Dermis blood vessel endothelial cell (primary cell): ENCODE results near the gene SIGLEC9. TPM values are rescaled to one million over a fixed set of nuclear protein-coding genes. Genes with fewer than 3 reads are reported as not detected.

Source experiments
- DNase-seq: peaks from one replicate; pipeline ENCODE4 v3.0.0; 2010
- total RNA-seq: library from RNA; depleted of rRNA; stranded (reverse); fragments of >200 nt; gene quantifications from 2 replicates; pipeline ENCODE4 v1.2.3, GENCODE V29; 2014

SIGLEC9 gene
- 0.19 TPM in 1 of 2 replicates, not detected in the other for total RNA-seq

GRCh38 chr19:51124729-51125128 lies at the start of gene SIGLEC9:
TSS of gene SIGLEC9 (plus strand) at chr19:51124906. CDS start at chr19:51124975, 69 bp downstream.
- DNase-seq, result no peak

- DNase-seq, result no peak
Observed at GRCh38 chr19:51075998-51076397, 48.7 kb upstream of the SIGLEC9 start.

DNA sequence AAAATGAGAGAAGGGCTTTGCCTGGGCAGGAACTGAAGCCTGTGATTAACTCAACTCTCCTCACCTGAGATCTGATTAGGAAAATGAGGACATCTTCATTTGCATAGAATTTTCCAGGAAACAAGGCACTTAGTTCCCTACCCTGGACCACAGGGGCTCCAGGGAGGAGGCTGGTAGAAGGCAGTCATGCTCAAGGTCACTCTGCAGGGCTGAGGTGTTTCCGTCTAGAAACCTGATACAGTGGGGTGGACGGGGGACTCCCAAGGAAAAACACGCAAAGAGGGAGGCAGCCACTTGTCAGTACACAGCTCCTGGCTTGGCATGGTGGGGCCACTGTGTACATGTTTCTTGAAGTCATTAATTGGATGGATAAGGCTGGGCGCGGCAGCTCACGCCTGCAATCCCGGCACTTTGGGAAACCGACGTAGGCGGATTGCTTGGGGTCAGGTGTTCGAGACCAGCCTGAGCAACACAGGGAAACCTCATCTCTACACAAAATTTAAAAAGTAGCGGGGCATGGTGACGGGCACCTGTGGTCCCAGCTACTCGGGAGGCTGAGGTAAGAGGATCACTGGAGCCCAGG lies 48.0 kb upstream of the SIGLEC9 start:
- DNase-seq, result no peak

GRCh38 chr19:51078104-51078503 lies 46.6 kb upstream of the SIGLEC9 start:
- DNase-seq, result no peak

DNA sequence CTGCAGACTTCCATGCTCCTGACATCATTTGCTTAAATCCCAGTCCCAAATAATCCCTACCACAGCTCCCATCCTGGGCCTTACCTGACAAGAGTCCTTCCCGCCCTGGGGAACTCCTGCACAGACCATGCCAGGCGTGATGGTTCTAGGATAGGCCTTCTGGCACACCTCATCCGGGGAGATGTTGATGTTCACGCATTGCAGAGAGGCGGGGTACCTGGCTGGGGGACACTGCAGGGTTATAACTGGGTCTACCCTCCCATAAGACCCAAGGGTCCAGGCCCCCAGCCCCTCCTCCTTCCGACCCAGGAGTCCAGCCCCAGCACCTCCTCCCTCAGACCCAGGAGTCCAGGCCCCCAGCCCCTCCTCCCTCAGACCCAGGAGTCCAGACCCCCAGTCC lies 46.0 kb upstream of the SIGLEC9 start:
- DNase-seq, result no peak

GRCh38 chr19:51079481-51080110 lies 45.1 kb upstream of the SIGLEC9 start:
- DNase-seq, result no peak

DNA sequence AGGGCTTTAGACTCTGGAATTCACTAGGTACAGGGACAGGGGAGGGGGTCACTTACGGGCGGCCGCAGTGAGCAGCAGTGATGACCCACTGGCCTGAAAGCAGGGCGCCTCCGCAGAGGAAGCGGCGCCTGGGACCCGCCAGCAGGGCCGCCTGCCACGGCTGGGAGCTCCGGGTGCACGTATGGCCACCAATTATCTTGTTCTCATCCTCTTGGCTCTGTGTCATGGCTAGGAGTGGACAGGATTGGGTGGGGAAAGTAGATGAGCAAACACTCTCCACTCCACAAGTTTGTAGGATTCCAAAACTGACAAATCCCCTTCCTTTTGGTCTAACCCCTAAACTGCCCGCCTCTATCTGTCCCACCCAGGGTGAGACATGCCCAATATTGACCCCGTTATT lies 43.2 kb upstream of the SIGLEC9 start:
- no peak for DNase-seq

DNA sequence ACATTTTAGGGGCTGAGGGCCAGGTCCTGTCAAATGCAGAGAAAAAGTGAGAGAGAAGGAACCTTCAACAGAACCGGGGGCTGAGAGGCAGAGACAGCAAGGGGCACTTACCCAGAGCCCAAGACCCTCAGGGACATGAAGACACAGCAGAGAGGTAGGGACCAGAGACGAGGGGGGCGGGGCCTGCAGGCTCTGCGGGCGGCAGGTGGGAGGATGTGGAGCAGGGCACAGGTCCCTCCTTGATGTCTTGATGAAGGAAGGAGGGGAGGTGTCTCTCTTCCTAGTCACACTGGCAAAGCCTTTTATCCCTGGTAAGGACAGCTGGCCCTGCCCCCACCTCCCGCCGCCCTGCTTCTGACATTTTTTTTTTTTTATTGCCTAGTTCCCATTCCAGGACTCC lies 42.1 kb upstream of the SIGLEC9 start, which contains the start of gene KLK14:
KLK14 (minus strand) TSS at position 277 of the 400 bp plus-strand sequence; CDS start at position 4, 273 bp downstream.
- no peak for DNase-seq

DNA sequence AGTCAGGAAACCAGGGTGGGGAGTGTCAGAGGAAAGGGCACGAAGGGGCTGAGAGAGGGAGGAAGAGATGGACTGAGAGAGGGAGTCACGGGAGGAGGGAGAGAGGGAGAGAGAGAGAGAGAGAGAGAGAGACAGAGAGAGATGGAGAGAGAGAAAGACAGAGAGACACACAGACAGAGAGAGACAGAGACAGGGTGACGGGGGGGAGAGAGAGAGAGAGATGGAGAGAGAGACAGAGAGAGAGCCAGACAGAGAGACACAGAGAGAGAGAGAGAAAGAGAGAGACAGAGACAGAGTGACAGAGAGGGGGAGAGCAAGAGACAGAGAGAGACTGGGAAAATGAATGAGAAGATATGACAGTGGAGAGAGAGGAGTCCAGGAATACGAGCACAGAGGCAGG lies 41.5 kb upstream of the SIGLEC9 start:
- no peak for DNase-seq

- DNase-seq, result no peak
Observed at GRCh38 chr19:51083783-51084182, 40.9 kb upstream of the SIGLEC9 start.

DNA sequence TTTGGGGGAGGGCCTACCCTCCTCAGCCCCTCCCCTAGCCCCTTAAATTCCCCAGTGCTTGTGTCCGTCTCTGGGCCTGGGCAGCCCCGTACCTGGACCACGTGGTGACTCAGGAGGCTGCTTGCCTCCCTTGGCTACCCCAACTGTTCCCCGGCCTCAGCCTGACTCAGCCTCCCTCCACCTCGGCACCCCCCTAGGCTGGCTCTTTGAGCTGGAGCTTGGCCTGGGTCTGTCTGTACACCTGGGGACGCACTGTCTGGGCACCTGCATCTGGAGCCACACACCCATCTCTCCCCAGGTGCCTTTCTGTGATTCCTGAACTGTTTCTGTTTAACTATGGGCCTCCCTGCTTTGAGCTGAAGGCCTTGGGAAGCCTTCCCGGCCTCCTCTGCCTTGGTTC lies 40.2 kb upstream of the SIGLEC9 start:
- DNase-seq, result no peak

DNA sequence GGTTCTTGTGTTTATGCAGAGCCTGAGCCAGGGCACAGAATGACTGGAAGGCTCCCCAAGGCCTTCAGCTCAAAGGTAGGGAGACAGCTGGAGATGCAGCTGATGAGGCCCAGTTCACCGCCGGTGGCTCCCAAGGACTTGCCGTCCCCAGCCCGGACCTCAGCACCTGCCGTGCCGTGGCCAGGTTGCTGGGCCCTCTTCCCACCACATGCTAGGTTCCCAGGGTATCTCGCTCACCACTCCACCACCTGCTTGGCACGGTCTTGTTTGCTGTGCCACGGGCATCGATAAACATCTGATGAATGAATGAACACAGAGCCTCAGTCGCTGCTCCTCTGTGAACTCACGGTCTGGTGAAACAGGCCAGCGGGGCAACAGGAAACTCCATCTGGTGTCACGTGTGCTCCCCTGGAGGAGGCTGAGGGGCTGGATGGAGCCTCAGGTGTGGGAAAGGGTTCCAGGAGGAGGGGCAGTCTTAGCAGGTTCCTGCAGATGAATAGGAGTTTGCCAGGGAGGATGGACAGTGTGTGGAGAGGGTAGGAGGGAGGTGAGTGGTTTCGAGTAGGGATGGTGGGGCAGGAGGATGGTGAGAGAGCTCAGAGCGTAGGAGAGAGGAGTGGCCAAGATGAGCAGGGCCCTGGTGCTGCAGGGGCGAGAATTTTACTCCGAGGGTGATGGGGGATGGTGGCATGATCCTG lies 38.4 kb upstream of the SIGLEC9 start:
- no peak for DNase-seq

DNA sequence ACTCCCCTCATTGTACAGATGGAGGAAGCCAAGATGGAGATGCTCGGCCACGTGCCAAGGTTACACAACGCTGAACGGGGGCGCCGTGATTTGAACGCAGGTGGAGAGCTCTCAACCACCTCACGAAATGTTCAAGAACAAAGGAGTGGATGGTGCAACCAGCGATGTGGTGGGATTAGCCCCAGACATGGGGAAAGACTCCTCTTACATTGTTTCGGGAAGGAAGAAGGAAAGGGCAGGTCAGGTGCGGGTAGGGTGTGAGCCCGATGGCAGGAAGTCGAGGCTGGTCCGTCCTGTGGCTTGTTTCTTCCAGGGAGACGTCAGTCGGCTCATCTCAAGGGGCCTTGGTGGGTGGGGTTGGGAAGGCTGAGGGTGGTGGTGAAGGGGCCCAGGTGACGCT lies 34.9 kb upstream of the SIGLEC9 start:
- DNase-seq, result no peak

DNA sequence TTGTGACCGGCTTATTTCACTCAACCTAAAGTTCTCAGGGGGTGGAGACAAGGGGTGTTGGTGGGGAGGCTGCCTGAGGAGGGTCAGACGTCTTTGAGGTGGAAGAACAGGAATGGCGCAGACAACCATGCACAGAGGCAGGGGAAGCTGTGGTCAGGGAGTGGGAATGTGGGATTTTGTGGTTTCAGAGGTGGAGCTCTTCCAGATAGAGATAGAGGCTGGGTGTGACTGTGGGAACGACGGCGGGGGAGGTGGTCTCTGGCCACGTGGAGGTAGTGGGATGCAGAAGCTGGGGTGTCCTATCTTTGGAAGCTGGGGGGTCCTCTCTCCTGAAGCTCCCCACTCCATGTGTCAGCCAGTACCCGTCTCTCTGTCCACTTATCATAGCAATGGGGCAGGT lies 34.2 kb upstream of the SIGLEC9 start:
- no peak for DNase-seq

GRCh38 chr19:51091126-51091525 lies 33.6 kb upstream of the SIGLEC9 start:
- no peak for DNase-seq

DNA sequence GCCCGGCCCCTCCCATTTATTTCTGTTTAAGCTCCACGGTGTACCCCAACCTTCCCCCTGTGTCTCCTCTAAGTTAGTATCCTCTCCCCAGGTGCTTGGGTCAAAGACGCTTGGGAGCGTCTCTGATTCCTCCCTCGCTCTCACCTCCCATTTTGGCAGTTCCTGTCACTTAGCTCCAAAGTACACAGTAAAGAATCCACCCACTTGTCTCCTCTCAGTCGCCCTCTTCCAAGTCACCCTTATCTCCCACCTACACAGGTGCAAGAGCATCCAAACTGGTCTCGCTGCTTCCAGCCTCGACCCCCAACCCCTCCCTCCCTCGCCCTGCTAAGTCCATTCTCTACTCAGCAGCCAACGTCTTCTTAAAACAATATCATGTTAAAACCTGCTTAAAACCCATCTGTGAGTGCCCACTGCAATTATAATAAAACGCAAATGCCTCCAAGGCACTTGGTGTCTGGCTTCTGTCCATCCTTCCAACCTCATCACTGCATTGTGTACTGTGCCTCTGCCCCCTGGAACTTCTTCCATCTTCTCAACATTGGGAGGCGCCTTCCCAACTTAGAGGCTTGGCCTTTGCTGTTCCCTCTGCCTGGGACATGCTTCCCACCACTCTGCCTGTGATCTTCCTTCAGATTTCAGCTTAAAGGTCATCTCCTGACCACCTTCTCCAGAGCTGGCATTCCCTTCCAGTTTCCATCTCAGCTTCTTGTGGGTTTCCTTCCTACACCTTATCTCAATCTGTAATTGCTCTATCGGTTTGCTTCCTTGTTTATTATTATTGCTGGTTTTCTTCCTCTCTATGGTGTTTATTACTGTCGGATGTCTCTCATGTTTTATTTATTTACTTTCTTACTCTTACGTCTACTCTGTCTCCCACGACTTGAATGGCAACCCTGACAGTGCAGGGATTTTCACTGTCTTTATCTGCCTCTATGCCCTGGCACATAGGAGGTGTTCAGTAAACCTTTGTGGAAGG lies 32.5 kb upstream of the SIGLEC9 start:
- DNase-seq, result no peak

DNA sequence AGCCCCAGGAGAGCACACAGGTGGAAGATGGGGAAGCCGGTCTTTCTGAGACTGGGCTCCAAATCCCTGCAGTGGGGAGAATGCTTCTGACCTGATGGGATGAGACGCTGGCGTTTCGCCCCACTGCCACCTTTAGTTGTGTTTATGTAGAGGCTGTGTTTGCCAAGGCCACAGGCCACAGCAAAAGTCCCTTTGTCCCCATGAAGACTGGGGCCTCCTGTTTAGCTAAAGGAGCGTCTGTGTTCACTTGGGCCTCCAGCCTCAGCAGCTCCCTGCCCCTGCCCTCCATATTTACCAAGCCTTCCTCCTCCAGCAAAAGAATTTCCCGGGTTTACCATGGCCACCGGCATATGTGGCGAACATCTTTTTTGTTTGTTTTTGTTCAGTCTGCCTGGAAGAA lies 31.6 kb upstream of the SIGLEC9 start:
- no peak for DNase-seq

GRCh38 chr19:51093510-51094345 lies 31.0 kb upstream of the SIGLEC9 start:
- peak; percentile 24 for DNase-seq

DNA sequence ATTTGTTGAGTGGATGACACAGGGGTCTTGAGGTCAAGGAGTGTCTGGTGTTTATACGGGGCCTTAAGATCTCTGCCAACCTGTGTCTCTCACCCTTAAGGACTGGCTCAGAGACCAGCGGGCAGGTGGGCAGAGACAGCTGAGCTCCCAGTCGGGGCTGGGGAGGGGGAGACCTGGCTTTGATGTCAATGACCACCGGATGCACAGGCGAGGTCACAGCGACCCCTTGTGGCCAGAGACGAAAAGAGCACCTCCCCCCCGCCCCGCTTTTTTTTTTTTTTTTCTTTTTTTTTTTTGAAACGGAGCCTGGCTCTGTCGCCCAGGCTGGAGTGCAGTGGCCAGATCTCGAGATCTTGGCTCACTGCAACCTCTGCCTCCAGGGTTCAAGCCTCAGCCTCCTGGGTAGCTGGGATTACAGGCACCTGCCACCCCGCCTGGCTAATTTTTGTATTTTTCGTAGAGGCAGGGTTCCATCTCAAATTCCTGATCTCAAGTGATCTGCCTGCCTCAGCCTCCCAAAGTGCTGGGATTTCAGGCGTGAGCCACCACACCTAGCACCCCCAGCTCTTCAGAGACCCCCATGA lies 29.9 kb upstream of the SIGLEC9 start:
- DNase-seq, result peak; percentile 44

GRCh38 chr19:51096473-51097165 lies 28.1 kb upstream of the SIGLEC9 start:
- peak; percentile 43 for DNase-seq
